Measurements from ENCODE around the gene VAPA.

Gene VAPA

DNA sequence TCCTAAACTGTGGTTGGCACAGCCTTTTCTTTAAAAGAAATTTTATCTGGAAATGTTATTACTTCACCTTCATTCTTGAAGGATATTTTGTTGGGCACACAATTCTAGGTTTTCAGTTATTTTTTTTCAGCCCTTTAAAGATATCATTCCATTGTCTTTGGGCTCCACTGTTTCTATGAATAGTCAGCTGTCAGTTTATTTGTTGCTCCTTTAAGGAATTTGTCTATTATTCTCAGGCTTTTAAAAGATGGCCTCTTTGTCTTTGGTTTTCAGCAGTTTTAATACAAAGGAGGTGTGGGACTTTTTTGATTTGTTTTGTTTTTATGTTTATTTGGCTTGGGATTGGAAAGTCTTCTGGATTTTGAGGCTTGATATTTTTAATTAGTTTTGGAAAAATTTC, 61.8 kb downstream of the VAPA start:
- DNase-seq (ENCODE audit: low spot score), result no peak

DNA sequence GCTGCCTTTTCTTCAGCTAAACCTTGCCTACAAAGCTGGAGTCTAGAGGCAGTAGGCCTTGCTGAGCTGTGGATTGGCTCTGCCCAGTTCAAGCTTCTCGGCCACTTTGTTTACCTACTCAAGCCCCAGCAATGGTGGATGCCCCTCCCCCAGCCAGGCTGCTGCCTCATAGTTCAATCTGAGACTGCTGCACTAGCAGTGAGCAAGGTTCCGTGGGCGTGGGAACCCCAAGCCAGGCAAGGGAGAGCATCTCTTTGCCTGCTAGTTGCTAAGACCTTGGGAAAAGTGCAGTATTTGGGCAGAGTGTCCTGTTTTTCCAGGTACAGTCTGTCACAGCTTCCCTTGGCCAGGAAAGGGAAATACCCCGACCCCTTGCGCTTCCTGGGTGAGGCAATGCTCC, 68.9 kb downstream of the VAPA start:
- no peak for DNase-seq (ENCODE audit: low spot score)

DNA sequence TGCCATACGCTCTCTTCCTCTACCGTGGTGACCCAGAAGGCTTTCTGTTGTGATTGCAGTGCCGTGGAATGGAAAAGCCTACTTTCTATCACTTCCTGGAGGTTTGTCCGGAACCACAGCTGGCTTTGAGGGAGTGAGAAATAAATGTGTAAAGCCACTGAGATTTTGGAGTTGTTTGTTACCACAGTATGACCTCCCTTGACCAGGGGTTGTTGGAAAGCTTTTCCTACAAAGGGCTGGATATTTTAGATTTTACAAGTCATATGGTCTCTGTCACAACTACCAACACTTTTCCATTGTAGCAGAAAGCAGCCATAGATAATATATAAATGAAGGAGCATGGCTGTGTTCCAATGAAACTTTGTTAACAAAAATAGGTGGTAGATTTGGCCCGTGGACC, 70.3 kb downstream of the VAPA start:
- DNase-seq (ENCODE audit: low spot score), result no peak

DNA sequence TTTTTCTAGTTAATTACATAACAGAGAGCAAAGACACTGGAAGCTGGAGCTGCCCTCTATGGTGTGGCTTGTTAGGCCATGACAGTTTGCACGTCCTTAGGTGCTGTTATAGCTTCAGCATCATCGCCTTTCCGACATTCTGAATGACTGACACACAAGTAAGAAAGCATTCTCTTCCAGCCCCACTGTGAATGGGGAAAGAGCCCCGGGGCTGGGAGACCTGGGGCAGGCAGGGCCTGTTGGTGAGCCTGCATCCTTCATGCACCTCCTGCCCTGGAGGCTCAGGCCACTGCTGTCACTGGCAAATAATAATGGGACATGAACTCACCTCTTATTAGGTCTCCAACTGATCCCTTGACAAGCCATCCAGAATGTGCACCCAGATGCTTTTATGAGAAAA, 71.8 kb downstream of the VAPA start:
- no peak for DNase-seq (ENCODE audit: low spot score)

DNA sequence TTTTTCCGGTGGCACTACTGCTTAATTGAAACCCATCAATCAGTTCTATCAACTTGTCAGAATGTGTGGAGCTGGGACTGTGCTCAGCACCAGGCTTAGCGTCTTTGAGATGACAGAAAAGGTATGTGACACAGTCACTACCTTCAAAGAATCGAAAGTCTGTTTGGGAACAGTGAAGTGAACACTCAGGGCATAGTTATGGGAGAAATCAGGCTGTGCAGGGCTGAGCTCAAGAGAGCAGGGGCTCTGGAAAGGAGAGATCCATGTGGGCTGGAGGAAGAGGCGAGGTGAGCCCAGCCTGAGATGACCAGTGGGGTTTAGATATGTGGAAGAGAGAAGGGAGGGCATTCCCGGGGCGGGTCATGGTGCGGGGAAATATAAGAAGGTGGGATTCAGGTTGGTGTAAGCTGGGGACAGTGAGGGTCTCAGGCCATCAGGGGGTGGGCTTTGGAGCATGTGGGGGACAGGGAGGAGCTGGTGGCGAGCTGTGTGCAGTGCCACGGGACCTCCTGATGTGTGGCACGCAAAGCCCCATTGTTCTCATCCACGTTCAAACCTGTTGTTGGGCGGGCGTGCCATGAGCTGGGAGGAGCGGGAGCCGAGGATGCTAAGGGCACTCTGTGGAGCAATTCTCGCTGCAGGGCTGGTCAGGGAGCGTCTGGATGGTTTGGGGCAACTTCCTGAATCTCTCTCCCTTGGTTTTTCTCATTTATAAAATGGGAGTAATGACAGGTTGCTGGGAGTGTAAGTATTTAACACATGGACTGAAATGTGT, 72.5 kb downstream of the VAPA start:
- DNase-seq (ENCODE audit: low spot score), result no peak

- DNase-seq (ENCODE audit: low spot score), result no peak
These were observed 73.5 kb downstream of the VAPA start for GRCh38 chr18:9987345-9987744.

DNA sequence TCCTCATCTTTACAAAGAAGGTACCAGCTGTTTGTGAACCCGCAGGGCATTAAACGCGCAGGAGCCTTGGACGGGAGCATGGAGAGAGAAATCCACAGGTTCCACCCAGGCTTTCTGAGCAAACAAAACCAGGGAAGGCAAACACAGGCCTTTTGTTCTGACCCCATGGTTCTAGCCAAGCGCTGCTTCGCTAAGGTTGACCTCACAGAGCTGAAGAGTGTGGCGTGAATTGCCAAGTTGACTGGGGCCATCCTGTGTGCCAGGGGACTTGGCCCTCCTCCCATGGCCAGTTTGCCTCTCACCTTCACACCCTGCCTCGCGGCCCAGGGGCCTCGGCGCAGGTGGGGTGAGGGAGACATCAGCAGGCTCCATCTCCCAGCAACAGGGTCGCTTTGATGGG, 74.1 kb downstream of the VAPA start:
- DNase-seq (ENCODE audit: low spot score), result no peak

GRCh38 chr18:9988665-9989064, 74.8 kb downstream of the VAPA start:
- no peak for DNase-seq (ENCODE audit: low spot score)

DNA sequence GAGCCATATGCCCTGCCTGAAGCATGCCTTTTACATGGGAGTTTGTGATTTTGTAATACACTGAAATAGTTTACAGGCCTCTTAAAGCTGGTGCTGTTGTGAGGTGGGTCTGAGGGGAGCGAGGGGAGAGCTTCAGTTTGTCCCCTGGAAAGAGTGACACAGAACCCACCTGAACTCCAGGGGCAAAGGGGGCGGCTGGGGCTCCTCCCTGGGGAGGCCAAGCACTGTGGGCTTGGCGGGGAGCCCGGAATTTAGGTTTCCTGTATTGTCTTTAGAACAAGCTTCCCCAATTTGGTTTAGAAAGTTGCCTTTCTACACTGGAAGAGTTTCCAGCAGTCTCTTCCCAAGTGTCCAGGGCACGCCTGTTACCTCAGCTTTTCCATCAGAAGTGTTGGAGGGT, 75.7 kb downstream of the VAPA start:
- DNase-seq (ENCODE audit: low spot score), result no peak

DNA sequence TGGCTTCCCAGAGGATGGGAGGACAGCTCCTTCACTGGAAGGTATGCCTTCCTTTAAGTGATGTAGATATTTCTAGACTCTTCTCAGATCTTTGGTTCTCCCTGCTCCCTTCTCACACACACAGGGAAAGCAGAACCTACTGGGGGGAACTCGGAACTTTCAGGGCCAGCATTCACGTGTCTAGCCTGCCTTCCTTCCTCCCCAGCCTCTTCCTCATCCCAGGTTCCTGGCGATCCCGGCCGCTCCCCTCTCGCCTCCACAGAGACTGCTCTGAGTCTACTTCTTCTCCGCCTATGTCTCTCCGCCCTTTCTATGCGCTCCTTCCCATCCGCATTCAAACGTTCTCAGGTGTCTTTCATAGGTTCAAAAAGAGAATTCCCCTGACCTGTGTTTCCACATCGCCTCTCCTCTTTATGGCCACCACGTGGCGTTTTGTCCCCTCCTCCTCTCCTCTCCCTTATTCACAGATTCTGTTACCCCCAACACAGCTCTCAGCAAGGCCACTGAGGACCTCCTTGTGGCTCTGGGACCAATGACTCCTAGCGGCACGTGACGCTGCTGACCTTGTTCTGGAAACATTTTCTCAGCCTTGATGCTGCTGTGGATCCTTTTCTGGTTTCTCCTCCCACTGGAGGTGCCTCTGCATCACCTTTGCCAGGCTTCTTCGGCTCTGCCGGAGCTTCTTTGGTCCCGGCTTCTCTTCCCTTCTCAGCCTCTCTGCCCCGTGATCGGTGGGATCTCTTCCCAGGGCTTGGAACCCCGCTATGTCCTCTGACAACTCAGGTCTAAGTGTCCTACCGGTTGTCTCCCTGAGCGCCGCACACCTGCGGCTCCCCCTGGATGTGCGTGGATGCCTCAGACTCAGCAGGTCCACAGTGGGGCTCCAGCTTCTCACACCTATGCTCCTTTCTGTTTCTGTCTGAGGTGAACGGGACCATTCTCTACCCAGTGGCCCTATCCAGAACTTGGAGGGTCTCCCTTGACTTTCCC, 77.5 kb downstream of the VAPA start:
- DNase-seq (ENCODE audit: low spot score), result no peak

DNA sequence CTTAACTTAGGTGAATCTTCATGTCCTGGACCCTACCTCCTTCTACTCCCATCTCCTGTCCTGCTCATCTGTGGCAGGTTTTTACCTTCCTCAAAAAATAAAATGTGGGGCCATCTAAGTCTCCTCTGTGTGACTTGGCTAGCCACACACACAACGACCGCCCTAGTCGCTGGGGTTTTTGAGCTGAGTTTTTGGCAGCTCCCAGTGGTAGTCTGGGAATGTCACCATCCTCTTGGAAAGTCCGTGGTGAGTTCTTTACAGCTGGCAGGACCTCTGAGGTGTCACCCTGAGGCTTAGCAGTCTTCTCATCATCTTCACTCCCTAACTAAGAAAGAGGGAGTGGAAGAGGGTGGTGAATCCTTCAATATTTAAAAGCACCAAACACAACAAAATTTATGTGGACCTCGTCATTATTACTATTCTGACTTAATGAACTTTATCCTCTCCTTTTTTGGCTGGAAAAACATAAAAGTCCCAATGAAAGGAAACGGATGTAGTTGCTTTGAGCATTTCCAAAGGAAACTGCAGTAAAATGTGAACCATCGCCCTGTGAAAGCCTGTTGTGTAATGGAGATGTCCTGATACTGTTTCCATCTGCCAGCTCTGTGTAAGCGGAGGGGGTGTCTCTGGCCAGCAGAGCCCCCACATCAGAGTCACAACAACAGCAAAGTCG, 78.6 kb downstream of the VAPA start:
- no peak for DNase-seq (ENCODE audit: low spot score)

DNA sequence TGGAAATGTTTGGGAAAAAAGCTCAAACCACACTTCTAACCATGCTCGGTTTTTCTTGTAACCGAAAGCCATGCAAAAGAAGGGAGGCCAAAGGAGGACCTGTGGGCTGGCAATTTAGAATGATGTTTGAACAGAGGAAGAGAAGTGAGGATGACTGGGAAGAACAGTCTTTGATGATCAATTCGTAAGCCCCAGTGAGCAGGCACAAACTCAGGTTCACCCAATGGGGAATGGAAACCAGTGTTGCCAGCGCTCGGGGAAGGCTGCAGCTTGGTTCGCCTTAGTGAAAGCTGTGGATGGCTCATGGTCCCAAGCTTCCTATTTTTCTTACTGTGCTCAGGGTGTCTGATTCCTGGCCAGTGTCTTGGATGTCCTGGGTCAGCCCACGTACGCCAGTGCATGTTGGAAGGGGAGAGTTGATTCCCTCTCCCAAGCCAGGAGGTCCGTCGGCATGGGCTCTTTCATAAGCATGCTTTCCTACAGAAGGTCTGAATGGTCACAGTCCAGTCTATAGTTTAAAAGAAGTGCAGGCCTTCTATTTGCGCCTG, 79.2 kb downstream of the VAPA start:
- no peak for DNase-seq (ENCODE audit: low spot score)

DNA sequence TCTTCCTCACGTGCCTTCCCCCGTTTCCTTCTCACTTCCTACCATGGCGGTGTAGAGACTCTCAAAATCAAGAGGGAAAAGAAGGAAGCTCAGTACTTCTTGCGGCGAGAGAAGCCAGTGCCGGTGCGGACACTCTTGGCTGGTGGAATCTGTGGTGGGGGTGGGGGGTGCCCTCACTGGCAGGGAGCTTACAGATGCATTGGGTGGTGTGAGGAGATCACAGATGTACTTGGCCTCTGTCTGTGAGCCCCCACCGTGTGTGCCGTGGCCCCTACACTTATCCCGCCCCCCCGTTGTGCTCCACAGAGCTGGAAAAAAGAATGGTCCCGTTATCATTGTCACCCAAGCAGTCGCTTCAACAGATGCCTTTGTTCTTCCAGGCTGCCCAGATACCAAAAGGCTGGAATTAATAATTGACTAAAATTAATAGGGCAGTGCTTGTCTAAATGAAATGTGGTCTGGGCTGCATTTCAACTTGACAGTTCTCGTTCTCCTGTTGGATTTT, 79.8 kb downstream of the VAPA start:
- DNase-seq (ENCODE audit: low spot score), result no peak

- DNase-seq (ENCODE audit: low spot score), result no peak
These were observed 80.3 kb downstream of the VAPA start for GRCh38 chr18:9994026-9994570.

DNA sequence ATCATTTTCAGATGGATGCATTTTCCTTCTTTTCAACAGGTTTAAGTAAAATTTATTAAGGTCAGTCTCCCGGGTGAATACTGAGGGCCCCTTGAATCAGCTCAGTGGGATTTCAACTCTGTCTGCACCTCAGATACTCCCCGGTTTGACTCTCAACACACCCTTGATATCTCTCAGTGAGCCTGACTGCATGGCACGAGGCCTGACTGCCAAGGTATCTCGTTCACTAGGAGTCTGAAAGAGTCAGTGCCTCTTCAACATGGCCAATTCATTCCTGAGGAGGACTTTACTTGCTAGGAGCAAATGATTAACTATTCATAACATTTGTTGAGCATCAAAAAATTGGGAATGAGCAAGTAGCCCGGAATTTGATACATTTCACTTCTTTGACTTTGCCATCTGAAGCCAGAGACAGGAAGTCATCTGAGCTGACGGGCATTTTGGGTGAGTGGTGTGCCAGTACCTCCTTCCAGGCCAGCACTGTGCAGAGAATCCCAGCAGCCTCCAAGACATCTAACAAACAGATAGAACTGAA, 81.0 kb downstream of the VAPA start:
- DNase-seq (ENCODE audit: low spot score), result no peak

- no peak for DNase-seq (ENCODE audit: low spot score)
These were observed 81.8 kb downstream of the VAPA start for GRCh38 chr18:9995631-9996030.

GRCh38 chr18:9996094-9996493, 82.3 kb downstream of the VAPA start:
- no peak for DNase-seq (ENCODE audit: low spot score)

DNA sequence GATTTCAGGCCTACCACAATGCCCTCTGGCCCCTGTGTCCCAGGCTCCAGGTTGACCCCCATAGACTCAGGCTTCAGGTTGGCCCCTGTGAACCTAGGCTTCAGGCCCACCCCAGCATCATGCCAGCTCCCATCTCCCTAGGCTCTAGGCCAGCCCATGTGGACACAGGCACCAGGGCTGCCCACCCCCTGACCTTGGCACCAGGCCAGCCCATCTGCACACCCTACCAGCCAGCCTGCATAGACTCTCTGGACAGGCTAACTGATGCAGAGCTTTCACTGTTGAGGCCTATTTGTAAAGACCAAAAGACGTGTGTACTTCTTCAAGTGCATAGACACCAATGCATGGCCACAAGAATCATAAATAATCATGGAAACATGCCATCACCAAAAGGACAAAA, 83.9 kb downstream of the VAPA start:
- DNase-seq (ENCODE audit: low spot score), result no peak

DNA sequence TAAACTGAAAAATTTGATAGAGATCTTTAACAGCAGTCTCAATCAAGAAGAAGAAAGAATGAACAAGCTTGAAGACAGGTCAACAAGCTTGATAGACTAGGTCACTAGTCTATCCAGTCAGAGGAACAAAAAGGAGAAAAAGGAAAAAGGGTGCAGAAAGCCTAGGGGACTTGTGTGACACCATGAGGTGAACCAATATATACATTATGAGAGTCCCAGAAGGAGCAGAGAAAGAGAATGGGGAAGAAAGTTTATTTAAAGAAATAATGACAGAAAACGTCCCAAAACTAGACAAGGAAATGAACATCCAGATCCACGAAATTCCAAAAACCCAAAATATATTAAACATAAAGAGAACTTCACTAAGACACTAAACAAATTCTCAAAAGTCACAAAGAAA, 84.5 kb downstream of the VAPA start:
- DNase-seq (ENCODE audit: low spot score), result no peak

DNA sequence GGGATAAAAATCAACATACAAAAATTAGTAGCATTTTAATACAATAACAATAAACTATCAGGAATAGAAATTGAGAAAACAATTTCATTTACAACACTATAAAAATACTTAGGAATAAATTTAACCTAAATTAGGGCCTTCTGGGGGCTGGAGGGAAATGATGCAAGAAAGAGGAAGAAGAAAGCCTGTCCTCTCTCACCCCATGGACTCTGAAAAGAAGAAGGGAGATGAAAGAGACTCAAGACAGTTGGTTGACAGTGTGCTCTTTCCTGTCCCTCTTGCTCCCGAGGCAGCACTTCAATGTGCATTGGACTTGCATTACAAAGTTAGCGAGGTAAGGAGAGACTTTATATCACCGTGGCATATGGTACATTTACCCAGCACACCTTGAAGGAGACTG, 88.5 kb downstream of the VAPA start:
- no peak for DNase-seq (ENCODE audit: low spot score)

DNA sequence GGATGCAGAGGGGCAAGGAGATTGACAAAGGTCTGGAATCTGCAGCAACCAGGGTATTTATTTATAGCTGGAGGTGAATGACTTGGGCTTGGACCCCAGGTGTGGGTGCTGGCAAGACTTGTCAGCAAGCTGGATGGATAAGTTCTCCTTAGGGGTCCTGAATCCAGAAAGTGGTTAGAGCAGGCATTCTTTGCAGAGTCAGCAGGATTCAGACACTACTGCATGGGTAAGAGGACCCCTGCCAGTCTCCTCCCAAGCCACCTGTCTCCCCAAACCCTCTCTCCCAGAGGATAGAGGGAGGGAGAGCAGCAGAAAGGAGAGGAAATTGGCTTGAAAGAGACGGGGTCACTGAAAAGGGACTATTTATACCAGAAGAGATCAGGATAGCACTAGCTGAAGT, 89.5 kb downstream of the VAPA start:
- DNase-seq (ENCODE audit: low spot score), result no peak

- no peak for DNase-seq (ENCODE audit: low spot score)
These were observed 90.0 kb downstream of the VAPA start for GRCh38 chr18:10003866-10004265.

All from iPS-NIHi11 (cell line).